Effector memory CD4-positive, alpha-beta T cell (primary cell): ENCODE results near the gene PTPRN2.
"Not testable (repeated sequence)": the region's sequence is repeated elsewhere in the genome, so short reads cannot be mapped to it uniquely, and the experiment has no call there.

ENCODE experiments used
- DNase-seq, 3 donors: peaks; one replicate each; pipeline ENCODE4 v3.0.0-alpha.2; 2020
- H3K27ac ChIP-seq: 2 replicates; pipeline ENCODE4 v1.7.0; 2013; ENCODE audit warnings: mild to moderate bottlenecking, low read length, moderate library complexity; ENCODE audit not compliant: insufficient read depth, poor library complexity, severe bottlenecking
- H3K27me3 ChIP-seq: replicated peaks from 2 replicates; pipeline ENCODE4 v1.7.0; 2013; ENCODE audit warnings: mild to moderate bottlenecking, low read length; ENCODE audit not compliant: insufficient read depth, control insufficient read depth, poor library complexity, severe bottlenecking
- H3K36me3 ChIP-seq: 2 replicates; pipeline ENCODE4 v1.7.0; 2013; ENCODE audit warnings: mild to moderate bottlenecking, low read length, moderate library complexity; ENCODE audit not compliant: control insufficient read depth, insufficient read depth
- H3K4me1 ChIP-seq: 2 replicates; pipeline ENCODE4 v1.7.0; 2013; ENCODE audit warnings: low read length, mild to moderate bottlenecking; ENCODE audit not compliant: control insufficient read depth, insufficient read depth, poor library complexity, severe bottlenecking
- H3K4me3 ChIP-seq: 2 replicates; pipeline ENCODE4 v1.7.0; 2013; ENCODE audit warnings: low read length, low read depth, mild to moderate bottlenecking; ENCODE audit not compliant: insufficient read depth, poor library complexity, severe bottlenecking
- H3K9me3 ChIP-seq: 2 replicates; pipeline ENCODE4 v1.7.0; 2013; ENCODE audit warnings: mild to moderate bottlenecking, low read length, moderate library complexity; ENCODE audit not compliant: control insufficient read depth

Gene PTPRN2

GRCh38 chr7:157495177-157495553 lies 1092.5 kb downstream of the PTPRN2 start:
- H3K4me1 ChIP-seq: peaks cover 10% of the 10 kb centered on the region
- H3K27ac ChIP-seq: no peak overlapping the region
- H3K27me3 ChIP-seq: no peaks in the 10 kb centered on the region
- H3K36me3 ChIP-seq: no peaks in the 10 kb centered on the region
- DNase-seq: no peak
- H3K9me3 ChIP-seq: no peaks in the 10 kb centered on the region
- no peak overlapping the region for H3K4me3 ChIP-seq

GRCh38 chr7:157494506-157495176 lies 1093.0 kb downstream of the PTPRN2 start:
- Histone ChIP-seq H3K4me1 (peaks cover 12% of the 10 kb centered on the region), H3K27ac (no peak overlapping the region), H3K4me3 (no peak overlapping the region), H3K9me3 (no peaks in the 10 kb centered on the region), H3K27me3 (no peaks in the 10 kb centered on the region), H3K36me3 (no peaks in the 10 kb centered on the region)
- DNase-seq: no peak

GRCh38 chr7:157493776-157494175 lies 1093.8 kb downstream of the PTPRN2 start:
- Histone ChIP-seq H3K36me3 (no peaks in the 10 kb centered on the region), H3K27ac (no peak overlapping the region), H3K4me1 (peaks cover 12% of the 10 kb centered on the region), H3K4me3 (no peak overlapping the region), H3K27me3 (no peaks in the 10 kb centered on the region), H3K9me3 (no peaks in the 10 kb centered on the region)
- DNase-seq: no peak

GRCh38 chr7:157493017-157493416 lies 1094.6 kb downstream of the PTPRN2 start:
- Histone ChIP-seq H3K36me3 (no peaks in the 10 kb centered on the region), H3K4me3 (no peak overlapping the region), H3K27me3 (no peaks in the 10 kb centered on the region), H3K9me3 (no peaks in the 10 kb centered on the region), H3K27ac (no peak overlapping the region), H3K4me1 (peaks cover 14% of the 10 kb centered on the region)
- DNase-seq: no peak

- DNase-seq: peak; percentile 36 to 51 (median 39)
- no peaks in the 10 kb centered on the region for H3K9me3 ChIP-seq
- H3K27me3 ChIP-seq: no peaks in the 10 kb centered on the region
- H3K27ac ChIP-seq: no peak overlapping the region
- H3K4me1 ChIP-seq: peaks cover 15% of the 10 kb centered on the region
- no peaks in the 10 kb centered on the region for H3K36me3 ChIP-seq
- no peak overlapping the region for H3K4me3 ChIP-seq
Measured at GRCh38 chr7:157490465-157490912, 1097.1 kb downstream of the PTPRN2 start.

- H3K27me3 ChIP-seq, DNase-seq, H3K9me3 ChIP-seq, H3K4me3 ChIP-seq, H3K27ac ChIP-seq, H3K36me3 ChIP-seq: not testable (repeated sequence)
- peaks cover 18% of the 10 kb centered on the region for H3K4me1 ChIP-seq
Measured at GRCh38 chr7:157489870-157490269, 1097.8 kb downstream of the PTPRN2 start.
